ENCODE results near the gene TBC1D9B. TPM values are rescaled to one million over a fixed set of nuclear protein-coding genes. Genes with fewer than 3 reads are reported as not detected.

TBC1D9B gene
- total and polyA plus RNA-seq, 9 of the 15 experiments (the other 6 are each of a cell fraction or from before 2014, with no cell fraction given), result 2.9 to 59.1 (median 33.5) TPM

GRCh38 chr5:179818746-179819295 lies 88.9 kb downstream of the TBC1D9B start (continued):
- TF ChIP-seq PRDM10 (IDR thresholded peaks at IDR 0.05; ENCODE audit: partially characterized antibody), result peak; percentile 88
- TF ChIP-seq NELFE (IDR thresholded peaks at IDR 0.05; ENCODE audit: insufficient read depth, insufficient read length), result no peak
- TF ChIP-seq CREB3L1 (IDR thresholded peaks at IDR 0.05; ENCODE audit: borderline replicate concordance, low read depth), result no peak
- peak; percentile 79 for TF ChIP-seq ZNF740 (CRISPR knock-in tag; IDR thresholded peaks at IDR 0.05)
- no peak for TF ChIP-seq ZNF740 (tag; IDR thresholded peaks at IDR 0.05)
- TF ChIP-seq HDAC8 (tag; IDR thresholded peaks at IDR 0.05), result 0 out of 2 replicates have a peak, but pooled peaks have one; percentile 11
- TF ChIP-seq ELF1 (tag; IDR thresholded peaks at IDR 0.05), result peak; percentile 75
- no peak for TF ChIP-seq ZNF77 (CRISPR knock-in tag; IDR thresholded peaks at IDR 0.05)
- no peak for TF ChIP-seq SFPQ (IDR thresholded peaks at IDR 0.05; ENCODE audit: low read depth, low read length)
- TF ChIP-seq SMARCA4 (IDR thresholded peaks at IDR 0.05), result peak; percentile 68
- no peak for TF ChIP-seq ZNF655 (CRISPR knock-in tag; IDR thresholded peaks at IDR 0.05)
- no peak for TF ChIP-seq SRSF1 (IDR thresholded peaks at IDR 0.05; ENCODE audit: low read depth, low read length)
- peak; percentile 38 to 62; a peak in 2 of 4 replicates for TF ChIP-seq TRIM24 (IDR thresholded peaks at IDR 0.05)
- TF ChIP-seq TAF7 (tag; IDR thresholded peaks at IDR 0.05), result no peak
- TF ChIP-seq EGR1 (conservative IDR thresholded peaks at IDR 0.05), result peak; percentile 42; the same call in 1 of the 2 replicates
- peak; percentile 11; the same call in 1 of the 2 replicates for TF ChIP-seq ZNF830 (CRISPR knock-in tag; IDR thresholded peaks at IDR 0.05)
- peak; percentile 60 for TF ChIP-seq BHLHE40 (IDR thresholded peaks at IDR 0.05; ENCODE audit: low read length)
- peak; percentile 98 for TF ChIP-seq HIVEP1 (CRISPR knock-in tag; IDR thresholded peaks at IDR 0.05)
- no peak for TF ChIP-seq ZNF668 (CRISPR knock-in tag; IDR thresholded peaks at IDR 0.05)
- TF ChIP-seq ZFPM2 (CRISPR knock-in tag; IDR thresholded peaks at IDR 0.05), result no peak

All from K562 (cell line).